HCT116 (cell line): Measurements from ENCODE around the gene CYSLTR1.

Source experiments
- CBX3 ChIP-seq: IDR thresholded peaks from 2 replicates; pipeline ENCODE4 v1.6.1; 2012; ENCODE audit warnings: low read depth
- JUND ChIP-seq: IDR thresholded peaks from 2 replicates; pipeline ENCODE4 v1.6.1; 2012
- POLR2A ChIP-seq: IDR thresholded peaks from 2 replicates; pipeline ENCODE4 v1.7.0; 2011; ENCODE audit warnings: borderline replicate concordance; ENCODE audit not compliant: insufficient read depth, insufficient read length; ENCODE audit errors: extremely low read depth
- RAD21 ChIP-seq: IDR thresholded peaks from 2 replicates; pipeline ENCODE4 v1.6.1; 2012; ENCODE audit warnings: low read depth, mild to moderate bottlenecking
- TCF7L2 ChIP-seq: IDR thresholded peaks from 2 replicates; pipeline ENCODE4 v1.7.0; 2011; ENCODE audit warnings: borderline replicate concordance, inconsistent platforms; ENCODE audit not compliant: insufficient read depth, insufficient read length; ENCODE audit errors: extremely low read depth
- YY1 ChIP-seq: IDR thresholded peaks from 2 replicates; pipeline ENCODE4 v1.6.1; 2011; ENCODE audit warnings: low read length, low read depth, moderate library complexity, mild to moderate bottlenecking; ENCODE audit not compliant: insufficient replicate concordance; ENCODE audit errors: extremely low read depth
- ZFX ChIP-seq: fragments of 450-650 bp; IDR thresholded peaks from 2 replicates; pipeline ENCODE4 v1.6.1; 2017
- TF ChIP-seq, protein P1 (sequence below): IDR thresholded peaks from 2 replicates; pipeline ENCODE4 v1.6.1; 2012
- TF ChIP-seq, protein P2 (sequence below), 3 experiments: fragments of 200-600 bp in 1 of 3; sonication (generic) in 1 of 3; IDR thresholded peaks in 2 of 3; conservative IDR thresholded peaks in 1 of 3; 2 replicates each; pipeline ENCODE4 v1.5.1; 2012 to 2017; ENCODE audit warnings: low read depth in 2 of 3, low read length in 2 of 3, antibody characterized with exemption in 1 of 3, borderline replicate concordance in 1 of 3, control low read depth in 1 of 3, mild to moderate bottlenecking in 1 of 3, mixed read lengths in 1 of 3, mixed run types in 1 of 3, moderate library complexity in 1 of 3; ENCODE audit not compliant: insufficient read depth in 1 of 3
- TF ChIP-seq, protein P3 (sequence below): IDR thresholded peaks from 2 replicates; pipeline ENCODE4 v1.6.1; 2012
- TF ChIP-seq, protein P4 (sequence below): IDR thresholded peaks from 2 replicates; pipeline ENCODE4 v1.6.1; 2012; ENCODE audit warnings: low read depth

DNA sequence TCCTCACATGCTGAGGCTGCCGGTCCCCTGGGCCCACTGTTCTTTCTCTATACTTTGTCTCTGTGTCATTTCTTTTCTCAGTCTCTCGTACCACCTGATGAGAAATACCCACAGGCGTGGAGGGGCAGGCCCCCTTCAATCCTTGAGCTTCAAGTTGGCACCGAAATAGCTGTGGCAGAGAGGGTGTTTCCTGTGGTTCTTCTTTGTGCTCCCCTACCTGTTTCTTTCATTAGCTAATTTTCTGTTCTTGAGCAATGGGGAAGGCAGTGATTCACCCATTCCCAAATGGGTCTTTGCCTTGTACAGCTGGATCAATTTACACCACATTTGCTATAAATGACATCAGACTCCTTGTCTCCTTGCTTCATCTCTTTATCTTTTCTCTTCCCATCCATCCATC is 2.1 kb upstream of the CYSLTR1 start:
- TF ChIP-seq POLR2A (no peak), YY1 (no peak), JUND (no peak), ZFX (no peak), RAD21 (no peak), TCF7L2 (no peak), CBX3 (no peak)
- TF ChIP-seq, protein P1, sequence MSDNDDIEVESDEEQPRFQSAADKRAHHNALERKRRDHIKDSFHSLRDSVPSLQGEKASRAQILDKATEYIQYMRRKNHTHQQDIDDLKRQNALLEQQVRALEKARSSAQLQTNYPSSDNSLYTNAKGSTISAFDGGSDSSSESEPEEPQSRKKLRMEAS, result no peak
- TF ChIP-seq, protein P2, sequence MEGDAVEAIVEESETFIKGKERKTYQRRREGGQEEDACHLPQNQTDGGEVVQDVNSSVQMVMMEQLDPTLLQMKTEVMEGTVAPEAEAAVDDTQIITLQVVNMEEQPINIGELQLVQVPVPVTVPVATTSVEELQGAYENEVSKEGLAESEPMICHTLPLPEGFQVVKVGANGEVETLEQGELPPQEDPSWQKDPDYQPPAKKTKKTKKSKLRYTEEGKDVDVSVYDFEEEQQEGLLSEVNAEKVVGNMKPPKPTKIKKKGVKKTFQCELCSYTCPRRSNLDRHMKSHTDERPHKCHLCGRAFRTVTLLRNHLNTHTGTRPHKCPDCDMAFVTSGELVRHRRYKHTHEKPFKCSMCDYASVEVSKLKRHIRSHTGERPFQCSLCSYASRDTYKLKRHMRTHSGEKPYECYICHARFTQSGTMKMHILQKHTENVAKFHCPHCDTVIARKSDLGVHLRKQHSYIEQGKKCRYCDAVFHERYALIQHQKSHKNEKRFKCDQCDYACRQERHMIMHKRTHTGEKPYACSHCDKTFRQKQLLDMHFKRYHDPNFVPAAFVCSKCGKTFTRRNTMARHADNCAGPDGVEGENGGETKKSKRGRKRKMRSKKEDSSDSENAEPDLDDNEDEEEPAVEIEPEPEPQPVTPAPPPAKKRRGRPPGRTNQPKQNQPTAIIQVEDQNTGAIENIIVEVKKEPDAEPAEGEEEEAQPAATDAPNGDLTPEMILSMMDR (IDR thresholded peaks at IDR 0.05 in 2 of 3, conservative IDR thresholded peaks at IDR 0.05 in 1 of 3; ENCODE audit: borderline replicate concordance in 1 of 3, insufficient read depth in 1 of 3, low read depth in 2 of 3, low read length in 2 of 3), result no peak
- TF ChIP-seq, protein P3, sequence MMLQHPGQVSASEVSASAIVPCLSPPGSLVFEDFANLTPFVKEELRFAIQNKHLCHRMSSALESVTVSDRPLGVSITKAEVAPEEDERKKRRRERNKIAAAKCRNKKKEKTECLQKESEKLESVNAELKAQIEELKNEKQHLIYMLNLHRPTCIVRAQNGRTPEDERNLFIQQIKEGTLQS, result no peak
- TF ChIP-seq, protein P4, sequence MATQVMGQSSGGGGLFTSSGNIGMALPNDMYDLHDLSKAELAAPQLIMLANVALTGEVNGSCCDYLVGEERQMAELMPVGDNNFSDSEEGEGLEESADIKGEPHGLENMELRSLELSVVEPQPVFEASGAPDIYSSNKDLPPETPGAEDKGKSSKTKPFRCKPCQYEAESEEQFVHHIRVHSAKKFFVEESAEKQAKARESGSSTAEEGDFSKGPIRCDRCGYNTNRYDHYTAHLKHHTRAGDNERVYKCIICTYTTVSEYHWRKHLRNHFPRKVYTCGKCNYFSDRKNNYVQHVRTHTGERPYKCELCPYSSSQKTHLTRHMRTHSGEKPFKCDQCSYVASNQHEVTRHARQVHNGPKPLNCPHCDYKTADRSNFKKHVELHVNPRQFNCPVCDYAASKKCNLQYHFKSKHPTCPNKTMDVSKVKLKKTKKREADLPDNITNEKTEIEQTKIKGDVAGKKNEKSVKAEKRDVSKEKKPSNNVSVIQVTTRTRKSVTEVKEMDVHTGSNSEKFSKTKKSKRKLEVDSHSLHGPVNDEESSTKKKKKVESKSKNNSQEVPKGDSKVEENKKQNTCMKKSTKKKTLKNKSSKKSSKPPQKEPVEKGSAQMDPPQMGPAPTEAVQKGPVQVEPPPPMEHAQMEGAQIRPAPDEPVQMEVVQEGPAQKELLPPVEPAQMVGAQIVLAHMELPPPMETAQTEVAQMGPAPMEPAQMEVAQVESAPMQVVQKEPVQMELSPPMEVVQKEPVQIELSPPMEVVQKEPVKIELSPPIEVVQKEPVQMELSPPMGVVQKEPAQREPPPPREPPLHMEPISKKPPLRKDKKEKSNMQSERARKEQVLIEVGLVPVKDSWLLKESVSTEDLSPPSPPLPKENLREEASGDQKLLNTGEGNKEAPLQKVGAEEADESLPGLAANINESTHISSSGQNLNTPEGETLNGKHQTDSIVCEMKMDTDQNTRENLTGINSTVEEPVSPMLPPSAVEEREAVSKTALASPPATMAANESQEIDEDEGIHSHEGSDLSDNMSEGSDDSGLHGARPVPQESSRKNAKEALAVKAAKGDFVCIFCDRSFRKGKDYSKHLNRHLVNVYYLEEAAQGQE, result no peak
